ENCODE measurements around the gene C10orf67.
A peak's percentile ranks its signal among the peaks of the same experiment; 100 is the strongest.

C10orf67 gene

GRCh38 chr10:23157691-23158369 is 186.8 kb downstream of the C10orf67 start:
- DNase-seq: peak; percentile 58

GRCh38 chr10:23157239-23157681 is 187.3 kb downstream of the C10orf67 start:
- peak; percentile 54 for DNase-seq

GRCh38 chr10:23156447-23157150 is 188.0 kb downstream of the C10orf67 start:
- no peak for DNase-seq

GRCh38 chr10:23155169-23155568 is 189.4 kb downstream of the C10orf67 start:
- DNase-seq: no peak

Data from kidney glomerular epithelial cell (primary cell).